HG03103 (cell line): Measurements from ENCODE around the gene PTPN20.
"Not testable (repeated sequence)": the region's sequence is repeated elsewhere in the genome, so short reads cannot be mapped to it uniquely, and the experiment has no call there.

Experiments used
- ATAC-seq: cut with Tn5 transposase; IDR thresholded peaks from one replicate; pipeline ENCODE4 v1.9.1; 2021; ENCODE audit warnings: low read depth; ENCODE audit not compliant: unreplicated experiment

Gene PTPN20

DNA sequence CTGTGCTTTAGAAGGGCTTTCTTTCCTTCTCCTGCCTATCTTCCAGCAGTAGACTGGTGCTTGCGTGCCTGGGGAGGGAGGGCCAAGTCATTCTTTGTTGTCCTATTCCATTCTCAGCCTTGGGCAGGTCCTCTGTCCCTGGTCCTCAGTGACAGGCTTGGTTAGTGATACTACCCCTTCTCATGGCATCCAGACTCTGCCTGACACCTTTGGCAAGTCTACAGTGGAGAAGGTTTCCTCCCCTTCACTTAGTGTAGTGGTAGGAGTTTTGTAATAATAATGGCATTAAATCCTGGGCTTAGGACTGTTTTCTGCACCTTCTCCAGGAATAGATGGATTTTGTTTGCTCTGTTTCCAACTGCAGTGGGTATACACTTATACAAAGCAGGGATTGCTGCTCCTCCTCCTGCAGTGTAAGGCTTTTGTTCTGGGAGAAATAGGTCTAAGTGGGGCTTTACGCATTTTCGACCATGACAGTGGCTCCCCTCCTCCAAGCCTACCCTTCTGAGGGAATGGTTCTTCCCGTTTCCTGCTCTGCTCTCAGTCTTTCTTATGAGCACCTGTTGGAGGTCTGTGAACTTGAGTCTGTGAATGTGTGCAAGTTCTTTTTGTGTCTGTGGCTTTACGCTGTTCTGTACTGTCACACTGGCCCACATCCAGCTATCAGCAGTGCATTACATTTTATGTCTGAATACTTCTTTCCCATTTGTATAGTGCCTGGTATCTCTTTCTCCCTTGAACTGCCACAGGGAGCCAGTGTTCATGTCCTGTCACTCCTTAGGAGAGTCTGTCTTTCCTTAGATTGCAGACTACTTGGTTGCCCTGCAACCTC lies 37.7 kb downstream of the PTPN20 start:
- not testable (repeated sequence) for ATAC-seq

DNA sequence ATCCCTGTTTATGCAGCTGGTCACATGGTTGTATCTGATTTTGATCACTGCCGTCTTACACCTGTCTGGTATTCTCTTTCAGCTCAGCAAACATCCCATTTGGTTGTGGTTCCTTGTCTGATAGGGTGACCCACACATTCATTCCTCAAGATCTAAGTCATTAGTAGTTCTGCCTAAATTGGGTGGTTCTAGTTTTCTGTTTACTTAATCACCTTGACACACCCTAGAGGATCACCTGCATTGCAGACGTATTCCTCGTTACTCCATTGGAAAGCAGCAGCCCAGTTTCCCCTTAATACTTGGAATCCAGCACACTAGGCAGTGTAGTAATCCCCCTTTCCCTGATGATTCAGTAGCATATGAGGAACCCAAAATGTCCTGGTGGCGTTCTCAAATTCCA lies 41.3 kb downstream of the PTPN20 start:
- not testable (repeated sequence) for ATAC-seq

DNA sequence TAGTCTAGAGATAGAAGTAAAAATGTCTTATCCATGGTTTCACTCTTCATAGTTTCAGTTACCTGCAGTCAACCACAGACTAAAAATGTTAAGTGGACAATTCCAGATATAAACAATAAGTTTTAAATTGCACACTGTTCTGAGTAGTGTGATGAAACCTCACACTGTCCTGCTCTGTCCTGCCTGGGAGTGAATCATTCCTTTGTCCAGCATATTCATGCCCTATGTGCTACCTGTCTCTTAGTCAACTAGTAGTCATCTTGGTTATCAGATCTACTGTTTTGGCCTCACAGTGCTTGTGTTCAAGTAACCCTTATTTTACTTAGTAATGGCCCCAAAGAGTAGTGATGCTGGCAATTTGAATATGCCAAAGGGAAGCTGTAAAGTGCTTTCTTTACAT lies 49.5 kb downstream of the PTPN20 start:
- ATAC-seq: not testable (repeated sequence)

DNA sequence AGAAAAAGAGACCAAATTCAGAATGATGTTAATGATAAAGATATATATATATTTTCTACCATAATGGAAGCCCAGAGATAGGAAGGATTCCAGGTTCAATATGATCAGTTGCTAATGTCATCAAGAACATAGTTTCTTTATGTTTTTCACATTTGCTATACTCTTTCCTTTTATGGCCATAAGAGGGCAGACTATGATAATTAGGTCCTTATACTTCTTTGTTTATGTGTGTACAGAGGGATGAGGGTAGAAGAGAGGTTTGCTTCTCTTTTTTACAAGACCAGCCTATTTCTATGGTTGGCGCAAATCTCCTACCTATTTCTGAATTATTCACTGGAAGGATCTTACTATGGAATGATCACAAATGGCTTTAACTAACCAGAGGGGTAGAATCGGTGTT lies 52.1 kb downstream of the PTPN20 start:
- not testable (repeated sequence) for ATAC-seq

DNA sequence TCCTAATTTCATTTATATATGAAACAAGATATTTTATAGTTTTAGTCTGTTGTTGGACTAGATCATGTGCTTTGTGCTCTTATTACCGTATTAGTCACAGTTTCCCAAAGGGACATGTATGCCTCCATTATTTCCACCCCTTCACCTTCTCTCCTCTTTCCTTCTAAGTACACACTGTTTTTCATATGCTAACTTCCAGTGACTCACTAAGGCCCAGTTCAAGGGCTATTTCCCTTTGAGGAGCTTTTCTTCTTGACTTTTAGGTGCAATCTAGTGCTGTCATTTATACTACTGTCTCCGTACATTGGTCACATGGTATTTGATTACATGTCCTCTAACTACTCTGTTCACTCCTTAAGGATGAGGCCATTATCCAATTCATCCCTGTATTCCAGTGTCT lies 55.8 kb downstream of the PTPN20 start:
- ATAC-seq: not testable (repeated sequence)

DNA sequence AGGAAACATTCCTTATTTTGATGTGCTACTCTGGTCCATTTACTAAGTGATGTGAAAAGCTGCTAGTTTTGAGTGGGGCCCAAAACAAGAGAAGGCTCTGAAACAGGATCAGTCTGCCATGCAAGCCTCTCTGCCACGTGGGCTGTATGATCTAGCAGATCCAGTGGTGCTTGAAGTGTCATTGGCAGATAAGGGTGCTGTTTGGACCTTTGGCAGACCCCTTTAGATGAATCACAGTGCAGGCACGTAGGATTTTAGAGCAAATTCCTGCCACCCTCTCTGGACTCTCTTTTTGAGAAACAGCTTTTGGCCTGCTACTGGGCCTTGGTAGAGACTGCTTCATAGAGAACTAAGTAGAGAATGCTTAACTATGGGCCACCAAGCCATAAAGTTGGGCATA lies 69.0 kb downstream of the PTPN20 start:
- ATAC-seq: not testable (repeated sequence)

DNA sequence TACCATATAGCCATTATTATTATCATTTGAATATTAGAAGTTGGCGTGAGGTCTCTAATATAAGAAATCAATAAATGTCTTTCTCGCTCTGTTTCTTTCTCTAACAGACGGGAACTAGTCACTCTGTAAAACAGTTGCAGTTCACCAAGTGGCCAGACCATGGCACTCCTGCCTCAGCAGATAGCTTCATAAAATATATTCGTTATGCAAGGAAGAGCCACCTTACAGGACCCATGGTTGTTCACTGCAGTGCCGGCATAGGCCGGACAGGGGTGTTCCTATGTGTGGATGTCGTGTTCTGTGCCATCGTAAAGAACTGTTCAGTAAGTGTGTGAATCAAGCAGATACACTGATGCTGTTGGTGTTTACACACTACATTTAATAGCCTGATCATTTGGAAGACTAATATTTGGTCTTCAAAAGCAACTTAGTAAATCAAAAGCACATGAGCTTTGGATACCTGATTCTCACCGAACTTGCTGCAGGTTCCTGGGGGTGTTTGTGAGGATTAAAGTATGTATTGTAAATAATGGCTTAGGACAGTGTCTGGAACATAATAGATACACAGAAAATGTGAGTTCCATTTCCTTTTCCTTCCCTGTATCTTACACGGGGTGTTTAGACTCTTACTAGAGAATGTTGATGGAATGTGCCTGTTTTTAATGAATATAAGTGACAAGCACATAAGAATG lies 76.2 kb downstream of the PTPN20 start:
- peak; percentile 96 for ATAC-seq

DNA sequence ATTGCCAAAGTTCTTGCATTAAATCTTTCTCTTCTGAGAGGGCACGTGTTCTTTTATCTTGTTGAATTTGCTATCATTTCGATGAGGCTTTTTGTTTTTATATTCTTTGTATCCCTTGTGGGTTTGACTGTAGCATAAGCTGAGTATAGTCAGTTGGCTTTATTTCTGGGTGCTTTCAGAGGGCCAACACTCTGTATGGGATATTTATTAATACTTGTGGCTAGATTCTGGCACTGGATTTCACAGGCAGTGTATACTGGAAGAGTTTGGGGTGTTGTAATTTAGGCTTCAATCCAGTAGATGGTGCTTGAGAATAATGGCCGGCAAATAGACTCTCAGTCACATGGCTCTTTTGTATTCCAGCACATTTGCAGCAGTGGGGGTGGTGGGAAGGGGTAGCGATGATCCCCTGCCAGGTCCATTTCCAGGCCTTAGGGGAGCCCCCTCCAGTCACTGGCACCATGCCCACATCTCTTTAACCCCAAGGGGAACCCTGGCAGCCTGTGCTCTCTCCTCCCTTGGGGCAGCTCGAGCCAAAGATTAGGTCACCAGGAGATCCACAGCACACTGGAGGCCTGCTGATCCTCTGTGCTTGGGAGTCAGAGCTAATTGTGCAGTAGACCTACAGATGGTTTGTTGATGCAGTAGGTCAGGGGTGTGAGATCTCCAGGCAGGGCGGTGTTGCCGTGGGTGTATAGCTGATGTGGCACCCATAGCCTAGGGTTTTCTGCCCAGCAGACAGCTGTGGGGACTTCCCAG lies 81.8 kb downstream of the PTPN20 start:
- ATAC-seq: no peak

DNA sequence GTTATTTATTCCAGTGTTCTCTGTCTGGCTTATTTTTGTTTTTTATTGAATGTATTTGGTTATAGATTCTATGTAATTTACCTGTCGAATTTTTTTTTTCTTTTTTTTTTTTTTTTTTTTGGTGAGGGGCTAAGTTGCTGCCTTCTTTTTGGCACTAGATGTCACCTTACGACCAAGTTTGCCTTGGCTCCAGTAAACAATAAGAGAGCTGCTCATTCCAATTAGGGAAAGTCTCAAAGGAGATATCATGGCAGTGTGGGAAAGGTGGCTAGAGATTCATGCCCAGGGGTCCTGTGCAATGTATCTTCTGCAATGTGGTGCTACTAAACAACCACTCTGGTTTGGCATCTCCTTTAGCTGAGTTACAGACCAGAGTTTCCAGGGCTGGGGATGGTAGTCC lies 84.0 kb downstream of the PTPN20 start:
- no peak for ATAC-seq

DNA sequence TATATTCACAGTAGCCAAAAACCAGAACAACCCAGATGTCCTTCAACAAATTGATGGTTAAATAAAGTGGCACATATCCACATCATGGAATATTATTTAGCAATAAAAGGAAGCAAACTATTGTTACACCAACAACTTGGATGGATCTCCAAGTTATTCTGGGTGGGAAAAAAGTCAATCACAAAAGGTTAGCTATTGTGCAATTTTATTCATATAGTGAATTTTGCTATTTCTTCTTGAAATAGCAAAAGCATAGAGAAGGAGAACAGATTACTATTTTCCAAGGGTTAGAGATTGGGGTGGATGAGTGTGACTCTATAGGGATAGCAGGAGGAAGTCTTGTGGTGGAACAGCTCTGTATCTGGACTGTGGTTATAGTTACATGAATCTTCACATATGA lies 87.0 kb downstream of the PTPN20 start:
- no peak for ATAC-seq

DNA sequence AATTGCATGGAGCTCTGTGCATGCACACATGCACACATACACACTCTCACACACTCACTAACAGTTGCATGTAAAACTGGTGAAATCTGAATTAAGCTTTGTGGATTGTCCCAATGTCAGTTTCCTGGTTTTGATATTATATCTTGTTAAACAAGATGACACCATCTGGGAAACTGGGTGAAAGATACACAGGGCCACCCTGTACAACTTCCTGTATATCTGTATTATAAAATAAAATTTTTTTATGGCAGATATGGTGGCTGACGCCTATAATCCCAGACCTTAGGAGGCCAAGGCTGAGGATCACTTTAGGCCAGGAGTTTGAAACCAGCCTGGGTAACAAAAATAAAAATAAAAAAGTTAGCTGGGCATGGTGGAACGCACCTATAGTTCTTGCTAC lies 87.4 kb downstream of the PTPN20 start:
- ATAC-seq: no peak

DNA sequence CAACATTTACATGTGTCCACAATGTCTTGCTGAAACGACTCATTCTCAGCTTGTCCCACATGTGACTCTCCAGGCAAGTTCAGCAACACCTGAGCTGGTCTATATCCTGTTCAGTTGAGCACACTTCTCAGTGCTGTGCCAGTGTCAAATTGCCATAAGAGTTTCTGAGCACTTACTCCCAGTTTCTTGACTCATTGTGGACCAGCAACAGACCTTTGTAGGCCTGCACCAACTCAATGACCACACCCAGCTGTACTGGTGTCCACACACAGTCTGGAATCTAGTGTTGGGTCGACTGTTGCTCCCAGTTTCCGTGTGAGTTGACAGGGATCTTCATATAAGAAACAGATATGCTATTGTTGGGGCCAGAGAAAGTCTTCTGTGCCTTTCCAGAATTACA lies 88.0 kb downstream of the PTPN20 start:
- ATAC-seq: no peak

DNA sequence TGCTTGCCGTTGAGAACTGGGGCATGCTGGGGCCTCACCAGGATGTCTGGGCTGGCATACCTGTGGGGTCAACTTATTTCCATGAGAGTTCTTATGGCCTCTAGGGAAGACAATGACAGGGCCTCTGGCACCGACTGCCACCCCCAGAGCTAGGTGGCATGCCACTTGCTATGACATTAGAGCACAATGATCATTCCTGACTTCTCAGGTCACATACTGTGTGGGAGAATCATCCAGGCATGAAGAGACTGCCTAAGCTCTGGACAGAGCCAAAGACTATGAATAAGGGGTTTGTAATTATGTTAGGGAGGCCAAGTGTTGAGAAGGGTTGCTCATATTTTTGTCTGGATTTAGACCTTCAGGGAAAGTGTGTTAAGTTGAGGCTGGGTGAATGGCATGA lies 97.5 kb downstream of the PTPN20 start:
- no peak for ATAC-seq

DNA sequence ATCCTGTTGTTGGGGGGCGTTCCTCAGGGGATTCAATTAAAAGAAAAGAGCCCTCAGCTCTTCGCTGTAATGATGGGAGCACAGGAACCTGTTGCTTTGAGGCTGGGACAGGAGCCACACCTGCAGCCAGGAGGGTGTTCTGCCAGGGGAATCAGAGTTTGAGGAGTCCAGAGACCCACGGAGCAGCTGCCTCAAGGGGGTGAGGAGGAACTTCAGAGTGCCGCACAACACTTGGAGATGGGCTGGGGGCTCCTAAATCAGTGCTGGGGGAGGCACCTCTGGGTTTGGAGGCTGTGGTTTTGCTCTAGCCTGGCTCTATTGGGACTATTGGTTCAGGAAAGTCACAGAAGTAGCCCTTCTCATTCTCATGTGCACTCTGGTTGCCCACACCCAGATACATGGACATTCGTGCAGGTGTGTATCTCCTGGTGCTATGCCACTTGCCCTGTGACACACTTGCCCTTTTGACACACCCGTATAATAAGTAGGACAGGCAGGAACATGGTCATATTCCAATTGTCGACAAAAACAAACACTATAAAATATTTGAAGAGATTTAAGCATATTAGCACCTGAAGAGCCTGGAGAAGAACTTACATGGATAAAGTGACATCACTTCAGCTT lies 98.1 kb downstream of the PTPN20 start:
- no peak for ATAC-seq

DNA sequence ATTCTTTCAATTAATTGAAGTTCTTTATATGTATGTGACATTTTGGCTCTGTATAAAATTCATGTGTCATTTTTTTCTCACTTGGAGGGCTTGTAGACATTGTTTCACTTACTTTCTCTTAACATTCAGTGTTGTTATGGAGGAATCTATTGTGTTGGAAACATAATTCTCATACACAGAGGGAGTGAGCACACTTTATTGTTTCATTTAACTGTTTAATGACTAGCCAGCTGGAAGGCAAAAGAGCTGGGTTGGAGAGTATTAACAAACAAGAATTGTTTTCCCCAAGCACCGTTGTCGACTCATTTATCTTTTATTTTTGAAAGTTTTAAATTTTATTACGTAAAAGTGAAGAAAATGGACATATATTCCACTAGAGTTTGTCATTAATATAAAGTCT lies 98.8 kb downstream of the PTPN20 start:
- ATAC-seq: no peak

DNA sequence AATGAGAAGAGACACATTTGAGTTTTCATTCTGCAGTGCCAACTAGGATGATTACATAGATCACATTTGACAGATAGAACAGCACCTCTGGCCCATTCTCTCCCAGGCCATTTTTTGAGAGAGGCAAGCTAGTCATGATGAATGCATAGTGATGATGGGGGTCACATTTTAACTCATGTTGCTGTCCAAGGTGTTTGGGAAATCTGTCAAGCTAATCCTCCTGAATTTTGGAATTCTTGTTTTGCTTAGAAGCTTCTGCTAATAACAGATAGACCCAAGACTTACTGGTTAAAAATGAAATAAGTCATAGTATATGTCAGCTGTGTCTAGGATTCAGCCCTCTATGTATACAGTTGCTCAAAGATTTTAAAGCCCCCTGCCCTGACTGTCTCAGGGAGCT lies 101.0 kb downstream of the PTPN20 start:
- no peak for ATAC-seq

DNA sequence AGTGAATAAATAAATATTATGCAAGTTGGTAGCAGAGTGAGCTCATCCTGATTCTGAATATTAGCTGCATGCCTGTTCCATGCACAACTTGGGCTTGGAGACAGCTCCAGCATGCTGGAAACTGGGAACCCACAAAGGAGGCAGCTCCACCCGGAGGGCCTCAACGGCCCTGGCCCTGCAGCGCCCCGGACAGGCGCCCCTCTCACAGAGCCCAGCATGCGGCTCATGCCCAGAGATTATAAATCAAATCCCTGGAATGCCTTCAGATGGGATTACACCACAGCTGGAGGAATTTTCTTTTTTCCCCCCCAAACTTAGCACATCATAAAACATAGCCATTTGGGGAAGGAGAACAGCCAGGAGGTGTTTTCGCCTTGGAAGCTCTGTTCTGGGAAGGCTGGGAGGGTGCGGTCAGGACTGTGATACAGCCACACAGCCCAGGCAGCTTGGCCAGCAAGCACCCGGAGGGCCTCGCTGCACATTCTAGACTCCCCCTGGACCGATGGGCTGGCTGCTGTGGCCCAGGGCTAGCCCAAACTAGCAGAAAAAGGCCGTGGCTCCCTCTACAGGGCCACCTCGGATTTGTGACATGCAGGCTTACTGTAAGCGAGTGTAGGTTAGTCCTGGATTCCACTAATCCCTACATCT lies 102.4 kb downstream of the PTPN20 start:
- no peak for ATAC-seq

DNA sequence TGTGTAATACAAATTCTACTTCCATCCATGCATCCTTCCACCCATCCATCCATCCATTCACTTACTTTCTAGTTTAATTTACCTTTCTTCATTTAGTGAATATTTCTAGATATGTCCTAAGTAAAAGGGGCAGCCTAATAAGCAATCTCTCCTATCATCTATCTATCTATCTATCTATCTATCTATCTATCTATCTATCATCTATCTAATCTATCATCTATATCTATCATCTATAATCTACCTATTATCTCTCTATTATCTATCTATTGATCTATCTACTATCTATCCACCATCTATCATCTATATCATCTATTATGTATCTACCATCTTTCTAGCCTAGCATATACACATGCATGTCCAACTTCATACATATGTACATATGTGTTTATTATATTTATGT lies 104.2 kb downstream of the PTPN20 start:
- no peak for ATAC-seq

DNA sequence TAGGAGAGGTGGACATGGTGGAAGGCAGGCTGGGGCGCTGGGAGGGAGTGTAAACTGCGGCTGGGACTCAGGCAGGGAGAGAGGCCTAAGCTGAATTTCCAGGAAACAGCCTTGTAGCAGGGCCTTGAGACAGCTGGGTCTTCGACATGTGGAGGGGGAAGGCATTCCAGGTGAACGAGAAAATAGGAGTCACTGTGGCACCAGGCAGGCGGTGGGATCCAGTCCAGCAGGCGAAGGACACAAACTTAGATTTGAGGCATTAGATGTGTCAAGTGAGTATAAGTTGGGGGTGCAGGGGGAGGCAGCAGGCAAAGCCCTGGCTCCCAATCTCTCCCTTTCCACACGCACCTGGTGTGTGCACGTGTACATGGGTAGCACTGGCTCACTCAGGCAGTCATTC lies 105.3 kb downstream of the PTPN20 start:
- no peak for ATAC-seq

DNA sequence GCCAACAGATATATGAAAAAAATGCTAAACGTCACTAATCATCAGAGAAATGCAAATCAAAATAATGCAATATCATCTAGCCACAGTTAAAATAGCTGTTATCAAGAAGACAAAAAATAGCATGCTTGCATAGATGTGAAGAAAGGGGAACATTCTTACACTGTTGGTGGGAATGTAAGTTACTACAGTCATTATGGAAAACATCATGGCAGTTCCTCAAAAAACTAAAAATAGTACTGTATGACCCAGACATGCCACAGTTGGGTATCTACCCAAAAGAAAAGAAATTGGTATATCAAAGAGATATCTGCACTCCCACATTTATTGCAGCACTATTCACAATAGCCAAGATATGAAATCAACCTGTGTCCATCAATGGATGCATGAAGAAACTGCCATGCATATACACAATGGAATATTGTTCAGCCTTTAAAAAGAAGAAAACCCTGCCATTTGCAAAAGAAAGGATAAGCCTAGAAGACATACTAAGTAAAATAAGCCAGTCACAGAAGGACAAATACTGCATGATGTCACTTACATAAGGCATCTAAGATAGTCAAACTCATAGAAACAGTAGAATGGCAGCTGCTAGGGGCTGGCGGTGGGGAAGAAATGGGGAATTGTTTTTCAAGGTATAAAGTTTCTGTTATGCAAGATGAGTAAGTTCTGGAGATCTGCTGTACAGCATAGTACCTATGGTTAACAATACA lies 107.0 kb downstream of the PTPN20 start:
- ATAC-seq: no peak
